LNCaP clone FGC (cell line): ENCODE data around the gene EIF4EBP3.

Experiments used
- DNase-seq: peaks from one replicate; pipeline ENCODE4 v3.0.0-alpha.2; 2011; ENCODE audit warnings: low read depth
- H3K4me3 ChIP-seq: 2 replicates; pipeline ENCODE4 v1.5.1; 2011; ENCODE audit warnings: mild to moderate bottlenecking, low read depth, low read length, control low read depth
- TF ChIP-seq, protein P1 (sequence below): IDR thresholded peaks from 2 replicates; pipeline ENCODE4 v1.5.1; 2012; ENCODE audit warnings: mild to moderate bottlenecking; ENCODE audit not compliant: control insufficient read depth, insufficient read depth; ENCODE audit errors: extremely low read depth

EIF4EBP3 gene

DNA sequence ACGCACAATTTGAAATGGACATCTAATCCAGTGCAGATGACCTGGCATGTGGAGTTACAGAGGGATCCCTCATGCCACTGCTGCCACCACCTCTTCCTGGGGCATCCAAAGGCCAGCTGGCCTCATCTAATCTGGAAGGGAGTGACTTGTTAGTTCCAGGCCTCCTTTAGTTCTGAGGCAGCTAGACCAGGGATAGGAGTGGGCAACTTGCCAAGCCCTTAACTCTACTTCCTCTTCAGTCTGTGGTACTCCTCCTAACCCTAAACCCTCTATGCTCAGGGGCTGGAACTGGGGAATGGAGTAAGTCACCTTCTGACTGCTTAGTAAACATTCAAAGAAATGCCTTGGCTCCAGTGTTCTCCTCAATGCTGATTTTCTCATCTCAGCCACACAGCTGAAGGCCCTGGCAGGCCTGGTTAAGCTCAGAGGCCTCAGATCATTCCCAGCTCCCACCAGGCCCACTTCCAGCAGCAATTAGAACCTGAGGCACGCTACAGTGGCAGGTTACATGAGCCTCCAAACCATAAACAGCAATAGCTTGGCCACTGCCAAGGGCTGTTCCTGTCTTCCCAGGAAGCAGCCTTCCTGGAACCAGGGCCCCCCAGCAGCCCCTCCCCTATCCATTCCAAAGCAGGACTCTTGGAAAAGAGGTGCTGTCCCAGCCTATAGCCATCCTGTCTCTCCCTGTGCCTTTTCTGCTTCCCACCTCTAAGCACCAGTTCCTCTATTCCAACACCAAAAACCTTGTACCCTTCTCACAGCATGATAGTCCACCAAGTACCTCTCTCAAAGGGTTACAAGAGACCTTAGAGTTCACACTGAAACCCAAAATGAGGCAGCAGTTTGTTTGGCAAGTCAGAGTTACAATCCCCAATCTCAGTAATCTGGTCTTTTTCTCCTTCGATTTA is 2.0 kb downstream of the EIF4EBP3 start:
- no peak overlapping the region for H3K4me3 ChIP-seq
- TF ChIP-seq, protein P1, sequence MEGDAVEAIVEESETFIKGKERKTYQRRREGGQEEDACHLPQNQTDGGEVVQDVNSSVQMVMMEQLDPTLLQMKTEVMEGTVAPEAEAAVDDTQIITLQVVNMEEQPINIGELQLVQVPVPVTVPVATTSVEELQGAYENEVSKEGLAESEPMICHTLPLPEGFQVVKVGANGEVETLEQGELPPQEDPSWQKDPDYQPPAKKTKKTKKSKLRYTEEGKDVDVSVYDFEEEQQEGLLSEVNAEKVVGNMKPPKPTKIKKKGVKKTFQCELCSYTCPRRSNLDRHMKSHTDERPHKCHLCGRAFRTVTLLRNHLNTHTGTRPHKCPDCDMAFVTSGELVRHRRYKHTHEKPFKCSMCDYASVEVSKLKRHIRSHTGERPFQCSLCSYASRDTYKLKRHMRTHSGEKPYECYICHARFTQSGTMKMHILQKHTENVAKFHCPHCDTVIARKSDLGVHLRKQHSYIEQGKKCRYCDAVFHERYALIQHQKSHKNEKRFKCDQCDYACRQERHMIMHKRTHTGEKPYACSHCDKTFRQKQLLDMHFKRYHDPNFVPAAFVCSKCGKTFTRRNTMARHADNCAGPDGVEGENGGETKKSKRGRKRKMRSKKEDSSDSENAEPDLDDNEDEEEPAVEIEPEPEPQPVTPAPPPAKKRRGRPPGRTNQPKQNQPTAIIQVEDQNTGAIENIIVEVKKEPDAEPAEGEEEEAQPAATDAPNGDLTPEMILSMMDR, result no peak
- peak; percentile 37 for DNase-seq

DNA sequence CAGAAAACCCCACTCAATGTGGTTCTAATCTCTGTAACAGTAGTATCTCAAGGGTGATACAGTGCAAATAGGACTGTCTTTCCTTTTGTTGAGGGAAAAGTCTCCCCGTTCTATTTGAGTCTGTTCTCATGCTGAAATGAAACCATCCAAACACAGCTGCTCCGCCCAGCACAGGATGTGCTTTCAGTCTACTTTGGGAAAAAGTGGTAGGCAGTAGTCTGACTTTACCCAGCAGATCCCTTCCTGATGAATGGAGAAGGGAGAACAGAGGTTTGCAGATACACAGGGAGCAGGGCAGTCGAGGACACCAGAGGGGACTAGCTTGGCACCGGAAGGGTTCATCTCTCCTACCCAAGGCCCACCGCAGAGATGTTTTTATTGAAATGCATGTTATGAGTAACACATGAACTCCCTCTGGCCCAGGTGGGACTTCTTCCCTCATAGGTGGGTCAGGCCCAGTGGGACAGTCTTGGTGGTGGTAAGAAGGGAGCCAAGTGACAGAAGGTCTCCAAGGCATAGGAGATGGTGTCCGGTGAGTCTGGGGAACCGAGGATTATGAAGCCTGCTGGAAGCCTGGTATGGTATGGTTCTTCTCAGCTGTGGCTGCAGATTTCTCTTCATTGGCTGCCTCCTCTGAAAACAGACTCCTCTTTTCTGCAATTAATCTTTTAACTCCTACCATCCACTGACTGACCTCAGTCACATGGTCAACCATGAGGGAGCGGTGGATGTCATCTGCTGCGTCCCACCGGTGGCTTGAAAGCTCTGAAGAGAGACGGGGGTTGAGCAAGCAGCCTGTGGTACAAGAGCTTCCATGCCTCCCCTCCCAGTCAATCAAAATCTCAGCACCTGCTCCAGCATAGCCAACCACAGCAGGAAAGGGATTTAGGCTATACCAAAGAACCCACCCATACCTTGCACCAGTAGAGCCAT is 3.0 kb downstream of the EIF4EBP3 start:
- TF ChIP-seq, protein P1, result no peak
- H3K4me3 ChIP-seq, result no peak overlapping the region
- DNase-seq, result no peak

DNA sequence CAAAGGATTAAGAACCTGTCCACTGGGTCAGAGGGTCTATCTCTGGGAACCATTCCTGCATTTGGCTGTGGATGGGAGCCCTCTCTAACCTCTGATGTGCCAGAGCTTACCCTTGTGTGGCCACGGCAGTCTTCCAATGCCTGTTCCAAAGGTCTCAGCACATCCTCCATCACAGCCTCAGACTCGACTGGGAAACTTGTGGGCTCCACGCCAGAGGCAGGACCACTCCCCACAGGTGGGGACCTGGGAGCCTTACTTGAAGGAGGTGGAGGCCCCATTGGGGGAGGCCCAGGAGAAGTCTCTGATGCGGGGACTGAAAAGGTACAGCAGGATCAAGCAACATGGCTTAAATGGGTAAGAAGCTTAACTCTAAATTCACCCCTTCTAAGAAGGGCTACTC is 4.4 kb downstream of the EIF4EBP3 start:
- TF ChIP-seq, protein P1, result no peak
- DNase-seq, result no peak
- no peak overlapping the region for H3K4me3 ChIP-seq

DNA sequence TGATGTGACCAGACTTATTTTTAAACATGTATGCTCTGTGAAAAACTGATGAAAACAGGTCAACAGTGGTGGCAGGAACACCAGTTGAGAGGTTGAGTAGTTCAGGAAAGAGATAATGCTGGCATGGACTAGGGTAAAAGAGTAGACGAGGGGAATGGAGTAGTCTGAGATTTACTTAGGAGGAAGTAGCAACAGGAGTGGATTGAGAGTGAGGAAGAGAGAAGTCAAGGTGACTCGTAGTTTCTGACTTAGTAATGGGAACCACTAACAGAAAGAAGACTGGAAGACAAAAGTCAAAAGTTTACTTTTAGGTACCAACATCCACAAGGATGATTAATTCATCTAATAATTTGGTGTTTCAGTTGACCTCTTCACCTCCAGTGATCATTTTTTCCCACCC is 6.2 kb downstream of the EIF4EBP3 start:
- no peak overlapping the region for H3K4me3 ChIP-seq
- DNase-seq, result no peak
- TF ChIP-seq, protein P1, result no peak

DNA sequence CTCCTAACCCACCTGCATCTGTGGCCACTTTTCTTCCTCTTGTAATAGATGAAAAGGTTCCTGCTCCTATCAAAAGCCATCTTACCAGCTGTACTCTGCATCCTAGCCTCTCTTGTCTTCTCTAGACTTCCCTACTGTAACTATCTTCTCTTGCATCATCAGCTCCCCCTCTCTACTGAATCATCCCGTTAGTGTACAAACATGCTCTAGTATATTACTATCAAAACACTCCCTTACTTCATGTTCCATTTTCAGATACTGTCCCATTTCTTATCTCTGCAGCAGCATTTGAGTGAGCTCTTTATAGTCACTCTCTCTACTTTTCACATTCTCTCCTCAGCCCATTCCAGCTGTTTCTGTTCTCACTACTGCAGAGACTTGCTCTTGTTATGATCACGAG is 7.0 kb downstream of the EIF4EBP3 start:
- no peak for DNase-seq
- H3K4me3 ChIP-seq, result no peak overlapping the region
- TF ChIP-seq, protein P1, result no peak

DNA sequence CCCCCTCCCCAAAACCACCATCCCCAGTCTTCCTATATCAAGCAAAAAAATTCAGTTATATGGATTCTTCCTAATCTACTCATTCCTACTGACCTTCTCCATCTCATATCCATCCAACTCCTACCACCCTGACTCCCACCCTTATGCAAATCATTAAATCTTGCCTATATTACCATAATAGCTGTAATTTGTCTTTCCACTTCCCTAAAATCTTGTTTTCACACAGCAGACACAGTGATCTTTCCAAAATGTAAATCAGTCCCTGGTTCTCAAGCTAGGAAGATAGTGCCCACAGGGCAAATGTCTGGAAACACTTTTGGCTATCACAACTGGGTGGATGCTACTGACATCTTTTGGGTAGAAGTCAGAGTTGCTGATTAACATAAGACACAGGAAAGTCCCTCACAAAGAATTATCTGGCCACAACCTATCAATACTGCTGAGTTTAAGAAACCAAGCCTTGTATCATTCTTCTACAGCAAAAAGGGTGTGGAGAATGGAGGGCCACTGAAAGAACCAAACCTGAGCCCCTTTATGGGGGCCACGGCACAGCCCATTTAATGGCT is 8.4 kb downstream of the EIF4EBP3 start:
- no peak for DNase-seq
- TF ChIP-seq, protein P1, result no peak
- peak overlapping the region; percentile 81 for H3K4me3 ChIP-seq
